IMR-90 (cell line): ENCODE measurements around the gene NALF2. TPM values are rescaled to one million over a fixed set of nuclear protein-coding genes. Genes with fewer than 3 reads are reported as not detected.

Experiments used
- ATAC-seq: fragments of 200-7000 bp; cut with Tn5 transposase; 2 replicates; pipeline ENCODE4 v1.9.1; 2020; ENCODE audit warnings: low read depth, mild to moderate bottlenecking, moderate library complexity
- BruUV-seq: library from RNA; stranded (reverse); fragments of 400-500 nt; replicated peaks from 2 replicates; lab custom pipeline; 2021; lab: Mats Ljungman, UMichigan
- CTCF ChIA-PET: fragments of 300-600 bp; formaldehyde crosslinking; extraction: SDS; loops from one replicate; lab custom pipeline; 2021; ENCODE audit warnings: antibody characterized with exemption; lab: Yijun Ruan, JAX
- POLR2A ChIA-PET: fragments of 300-600 bp; sonication (Branson Sonifier 250); formaldehyde crosslinking; loops from one replicate; lab custom pipeline; 2022; ENCODE audit warnings: antibody characterized with exemption; ENCODE audit not compliant: unreplicated experiment; lab: Charles Lee
- DNase-seq: peaks from one replicate; pipeline ENCODE4 v3.0.0; 2013
- H2AFZ ChIP-seq: replicated peaks from 2 replicates; pipeline ENCODE3; 2013; ENCODE audit warnings: low read length, mild to moderate bottlenecking; ENCODE audit not compliant: poor library complexity
- H2AK5ac ChIP-seq: 2 replicates; pipeline ENCODE4 v1.6.1; 2013; ENCODE audit warnings: low read depth, low read length, inconsistent platforms
- H2AK9ac ChIP-seq: replicated peaks from 2 replicates; pipeline ENCODE3; 2013; ENCODE audit warnings: mild to moderate bottlenecking, low read depth, low read length, moderate library complexity; ENCODE audit not compliant: poor library complexity
- H2BK120ac ChIP-seq: 2 replicates; pipeline ENCODE4 v1.6.1; 2013; ENCODE audit warnings: low read depth, low read length, inconsistent platforms
- H2BK15ac ChIP-seq: 3 replicates; pipeline ENCODE4 v1.6.1; 2013; ENCODE audit warnings: low read depth, low read length, inconsistent platforms
- H2BK20ac ChIP-seq: 2 replicates; pipeline ENCODE4 v1.6.1; 2013; ENCODE audit warnings: low read depth, mild to moderate bottlenecking, inconsistent platforms, low read length, moderate library complexity
- H2BK5ac ChIP-seq: 2 replicates; pipeline ENCODE4 v1.6.1; 2013; ENCODE audit warnings: mild to moderate bottlenecking, low read depth, low read length, inconsistent platforms; ENCODE audit not compliant: poor library complexity, severe bottlenecking
- H3K14ac ChIP-seq: replicated peaks from 2 replicates; pipeline ENCODE4 v1.6.1; 2013; ENCODE audit warnings: low read depth, low read length, inconsistent platforms
- H3K18ac ChIP-seq: 2 replicates; pipeline ENCODE4 v1.6.1; 2013; ENCODE audit warnings: low read depth, low read length, control low read depth
- H3K23ac ChIP-seq: 2 replicates; pipeline ENCODE4 v1.6.1; 2013; ENCODE audit warnings: low read depth, low read length, inconsistent platforms
- H3K27ac ChIP-seq: 2 replicates; pipeline ENCODE4 v1.5.1; 2013; ENCODE audit warnings: mild to moderate bottlenecking, control low read depth, low read length; ENCODE audit not compliant: insufficient read depth
- H3K27me3 ChIP-seq: 2 replicates; pipeline ENCODE4 v1.6.1; 2013; ENCODE audit warnings: low read length; ENCODE audit not compliant: control insufficient read depth, insufficient read depth
- H3K36me3 ChIP-seq: 2 replicates; pipeline ENCODE4 v1.6.1; 2013; ENCODE audit warnings: low read length, mixed read lengths; ENCODE audit not compliant: control insufficient read depth, insufficient read depth
- H3K4ac ChIP-seq: 2 replicates; pipeline ENCODE4 v1.6.1; 2013; ENCODE audit warnings: low read depth, low read length, inconsistent platforms
- H3K4me1 ChIP-seq: 2 replicates; pipeline ENCODE4 v1.6.1; 2013; ENCODE audit warnings: low read length, mixed read lengths; ENCODE audit not compliant: control insufficient read depth, insufficient read depth
- H3K4me2 ChIP-seq: 2 replicates; pipeline ENCODE4 v1.6.1; 2013; ENCODE audit warnings: low read depth, mild to moderate bottlenecking, control low read depth, low read length, moderate library complexity
- H3K4me3 ChIP-seq: 2 replicates; pipeline ENCODE4 v1.5.1; 2013; ENCODE audit warnings: low read depth, mild to moderate bottlenecking, control low read depth, low read length, moderate library complexity; ENCODE audit not compliant: insufficient read depth
- H3K56ac ChIP-seq: 2 replicates; pipeline ENCODE4 v1.6.1; 2013; ENCODE audit warnings: low read length, inconsistent platforms; ENCODE audit not compliant: insufficient read depth; ENCODE audit errors: extremely low read depth
- H3K79me1 ChIP-seq, 2 experiments: 2 replicates each; pipeline ENCODE4 v1.6.1; 2013; ENCODE audit warnings: low read length in 2 of 2, inconsistent platforms in 1 of 2, low read depth in 1 of 2
- H3K9ac ChIP-seq: 2 replicates; pipeline ENCODE4 v1.6.1; 2013; ENCODE audit warnings: low read depth, low read length, control low read depth
- H3K9me1 ChIP-seq: 2 replicates; pipeline ENCODE4 v1.6.1; 2013; ENCODE audit warnings: low read length, inconsistent platforms; ENCODE audit not compliant: insufficient read depth
- H3K9me3 ChIP-seq: 2 replicates; pipeline ENCODE4 v1.6.1; 2013; ENCODE audit warnings: low read length; ENCODE audit not compliant: control insufficient read depth, insufficient read depth
- H4K20me1 ChIP-seq: 2 replicates; pipeline ENCODE4 v1.6.1; 2013; ENCODE audit warnings: low read length, inconsistent platforms; ENCODE audit not compliant: insufficient read depth
- H4K5ac ChIP-seq: 2 replicates; pipeline ENCODE4 v1.6.1; 2013; ENCODE audit warnings: mild to moderate bottlenecking, low read depth, low read length, control low read depth
- H4K8ac ChIP-seq, 2 experiments: 2 replicates each; pipeline ENCODE4 v1.6.1; 2013; ENCODE audit warnings: low read depth in 2 of 2, low read length in 2 of 2, control low read depth in 1 of 2, inconsistent platforms in 1 of 2
- H4K91ac ChIP-seq: 2 replicates; pipeline ENCODE4 v1.6.1; 2013; ENCODE audit warnings: low read depth, low read length, inconsistent platforms; ENCODE audit not compliant: insufficient read depth
- BHLHE40 ChIP-seq: fragments of 150-350 bp; IDR thresholded peaks from 2 replicates; pipeline ENCODE4 v1.6.1; 2016; ENCODE audit warnings: mild to moderate bottlenecking, low read depth, low read length
- CEBPB ChIP-seq: IDR thresholded peaks from 2 replicates; pipeline ENCODE4 v1.6.1; 2012; ENCODE audit warnings: low read depth, low read length, improper control_type of control experiment
- CHD1 ChIP-seq: IDR thresholded peaks from 2 replicates; pipeline ENCODE4 v1.6.1; 2012; ENCODE audit warnings: low read depth, low read length, improper control_type of control experiment
- FOS ChIP-seq: fragments of 150-350 bp; IDR thresholded peaks from 2 replicates; pipeline ENCODE4 v1.6.1; 2016; ENCODE audit warnings: low read depth, low read length
- MAFK ChIP-seq: IDR thresholded peaks from 2 replicates; pipeline ENCODE4 v1.6.1; 2012; ENCODE audit warnings: low read depth, low read length, improper control_type of control experiment
- MAZ ChIP-seq: IDR thresholded peaks from 2 replicates; pipeline ENCODE4 v1.6.1; 2012; ENCODE audit warnings: low read depth, mild to moderate bottlenecking, low read length, improper control_type of control experiment, moderate library complexity, borderline replicate concordance
- MXI1 ChIP-seq: IDR thresholded peaks from 2 replicates; pipeline ENCODE4 v1.6.1; 2012; ENCODE audit warnings: low read depth, mild to moderate bottlenecking, low read length, moderate library complexity, borderline replicate concordance
- NFE2L2 ChIP-seq: fragments of 150-350 bp; IDR thresholded peaks from 2 replicates; pipeline ENCODE4 v1.6.1; 2016; ENCODE audit warnings: low read depth, mild to moderate bottlenecking, low read length
- POLR2A ChIP-seq: IDR thresholded peaks from 2 replicates; pipeline ENCODE4 v1.6.1; 2012; ENCODE audit warnings: mild to moderate bottlenecking, low read depth, low read length
- RAD21 ChIP-seq: IDR thresholded peaks from 2 replicates; pipeline ENCODE4 v1.6.1; 2012; ENCODE audit warnings: low read length, improper control_type of control experiment
- RCOR1 ChIP-seq: IDR thresholded peaks from 2 replicates; pipeline ENCODE4 v1.6.1; 2012; ENCODE audit warnings: mild to moderate bottlenecking, low read length, improper control_type of control experiment; ENCODE audit not compliant: insufficient replicate concordance
- RFX5 ChIP-seq: IDR thresholded peaks from 2 replicates; pipeline ENCODE4 v1.8.0; 2012; ENCODE audit warnings: low read depth, mild to moderate bottlenecking, low read length, moderate library complexity
- SMC3 ChIP-seq: fragments of 150-350 bp; IDR thresholded peaks from 2 replicates; pipeline ENCODE4 v1.6.1; 2016; ENCODE audit warnings: low read depth, mild to moderate bottlenecking, antibody characterized with exemption, low read length, moderate library complexity
- WGBS, 2 experiments: methylation state at CpG; one replicate each; pipeline versions ENCODE4 v1.1.5 to v1.1.7; 2013; ENCODE audit warnings: missing lambda C conversion rate in 2 of 2; ENCODE audit not compliant: insufficient read length in 1 of 2; ENCODE audit errors: extremely low coverage in 2 of 2; 5-methylcytosine and 5-hydroxymethylcytosine counted together
- dilution Hi-C: fragments of 300-500 bp; cut with HindIII; formaldehyde crosslinking; loops from one replicate; pipeline ENCODE4 v1.14.3; 2018; ENCODE audit warnings: low sequenced_read_pairs; ENCODE audit not compliant: unreplicated experiment
- in situ Hi-C: fragments of 300-500 bp; cut with MboI; formaldehyde crosslinking; loops from 3 replicates; pipeline ENCODE4 v1.14.3; 2019; ENCODE audit warnings: low sequenced_read_pairs, inconsistent platforms, mixed read lengths
- intact Hi-C: fragments of 100-400 bp; cut with micrococcal nuclease; formaldehyde crosslinking; loops from 2 replicates; pipeline ENCODE4 v1.10.0; 2022
- polyA plus RNA-seq, 3 experiments: library from polyadenylated mRNA; depleted of rRNA; stranded (reverse); fragments of >200 nt; gene quantifications; 2 replicates each; pipeline ENCODE4 v1.2.3, GENCODE V29; 2012; ENCODE audit warnings: low replicate concordance in 1 of 3
- total RNA-seq: library from RNA; depleted of rRNA; stranded (reverse); fragments of >200 nt; gene quantifications from 2 replicates; pipeline ENCODE4 v1.2.3, GENCODE V29; 2012
- TF ChIP-seq, protein P1 (sequence below): fragments of 150-350 bp; IDR thresholded peaks from 2 replicates; pipeline ENCODE4 v1.6.1; 2016; ENCODE audit warnings: low read depth, mild to moderate bottlenecking, low read length, moderate library complexity, borderline replicate concordance
- TF ChIP-seq, protein P2 (sequence below): conservative IDR thresholded peaks from 2 replicates; pipeline ENCODE4 v1.5.1; 2012; ENCODE audit warnings: mild to moderate bottlenecking, low read depth, low read length, improper control_type of control experiment
- TF ChIP-seq, protein P3 (sequence below): fragments of 150-350 bp; IDR thresholded peaks from 2 replicates; pipeline ENCODE4 v1.6.1; 2017; ENCODE audit warnings: mild to moderate bottlenecking, antibody characterized with exemption, low read length, low read depth

The NALF2 gene
- total and polyA plus RNA-seq, 2 of the 4 experiments (the other 2 are of a cell fraction), result not detected

DNA sequence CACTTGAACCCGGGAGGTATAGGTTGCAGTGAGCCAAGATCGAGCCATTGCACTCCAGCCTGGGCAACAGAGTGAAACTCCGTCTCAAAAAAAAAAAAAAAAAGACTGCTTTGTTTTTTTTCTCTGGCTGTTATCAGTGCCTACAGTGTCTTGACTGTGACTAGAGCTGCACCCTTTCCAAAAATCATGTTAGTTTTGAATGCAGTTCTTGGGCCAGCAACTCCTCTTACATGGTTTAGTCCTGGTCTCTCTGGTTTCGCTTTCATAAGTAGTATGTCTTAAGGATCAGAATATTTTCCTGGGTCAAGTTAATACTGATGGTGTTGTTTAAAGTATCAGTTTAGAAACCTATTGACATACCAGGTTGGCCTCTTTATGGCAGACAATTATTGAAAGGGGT is 34.2 kb upstream of the NALF2 start:
- no peak overlapping the region for H3K18ac ChIP-seq
- H3K56ac ChIP-seq, result no peak overlapping the region
- no peak overlapping the region for H3K9ac ChIP-seq
- CTCF ChIA-PET, result interaction anchor here (0.6 kb wide), 1 partner anchor 193 kb away, joined by 3 read pairs; no protein-coding TSS in a partner anchor
- DNase-seq (no peak), ATAC-seq (no peak)
- no peak overlapping the region for H4K8ac ChIP-seq
- H3K79me1 ChIP-seq, result no peaks in the 10 kb centered on the region
- no peak overlapping the region for H3K14ac ChIP-seq
- H2BK120ac ChIP-seq, result no peak overlapping the region
- H4K91ac ChIP-seq, result no peak overlapping the region
- no peak overlapping the region for H2BK5ac ChIP-seq
- intact Hi-C loops, result no loop called here
- H3K27ac ChIP-seq, result no peak overlapping the region
- 30% methylated on average over 2 of the region's 4 CpGs; no CpG with 5 or more reads in 1 of the 2 experiments for WGBS, 2 experiments
- H3K9me1 ChIP-seq, result no peaks in the 10 kb centered on the region
- H3K23ac ChIP-seq, result no peak overlapping the region
- H3K27me3 ChIP-seq, result no peaks in the 10 kb centered on the region
- no TSS peak for BruUV-seq
- no peaks in the 10 kb centered on the region for H3K4me1 ChIP-seq
- H2AK9ac ChIP-seq, result no peak overlapping the region
- no peak overlapping the region for H3K4ac ChIP-seq
- no peak overlapping the region for H4K5ac ChIP-seq
- no peak overlapping the region for H2AFZ ChIP-seq
- no peak overlapping the region for H3K4me2 ChIP-seq
- H4K20me1 ChIP-seq, result no peaks in the 10 kb centered on the region
- in situ Hi-C loops, result no loop called here
- H3K36me3 ChIP-seq, result no peaks in the 10 kb centered on the region
- H3K9me3 ChIP-seq, result no peaks in the 10 kb centered on the region
- H2BK15ac ChIP-seq, result no peak overlapping the region
- H2AK5ac ChIP-seq, result no peak overlapping the region
- dilution Hi-C loops, result no loop called here
- H2BK20ac ChIP-seq, result no peak overlapping the region
- no peak overlapping the region for H3K4me3 ChIP-seq
- TF ChIP-seq MXI1 (no peak), CEBPB (no peak), SMC3 (no peak), FOS (no peak), POLR2A (no peak), MAZ (no peak), NFE2L2 (no peak), CHD1 (no peak), BHLHE40 (no peak), RFX5 (no peak), MAFK (no peak), RAD21 (no peak), RCOR1 (no peak)
- TF ChIP-seq, protein P1, sequence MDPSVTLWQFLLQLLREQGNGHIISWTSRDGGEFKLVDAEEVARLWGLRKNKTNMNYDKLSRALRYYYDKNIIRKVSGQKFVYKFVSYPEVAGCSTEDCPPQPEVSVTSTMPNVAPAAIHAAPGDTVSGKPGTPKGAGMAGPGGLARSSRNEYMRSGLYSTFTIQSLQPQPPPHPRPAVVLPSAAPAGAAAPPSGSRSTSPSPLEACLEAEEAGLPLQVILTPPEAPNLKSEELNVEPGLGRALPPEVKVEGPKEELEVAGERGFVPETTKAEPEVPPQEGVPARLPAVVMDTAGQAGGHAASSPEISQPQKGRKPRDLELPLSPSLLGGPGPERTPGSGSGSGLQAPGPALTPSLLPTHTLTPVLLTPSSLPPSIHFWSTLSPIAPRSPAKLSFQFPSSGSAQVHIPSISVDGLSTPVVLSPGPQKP, result no peak
- TF ChIP-seq, protein P2, sequence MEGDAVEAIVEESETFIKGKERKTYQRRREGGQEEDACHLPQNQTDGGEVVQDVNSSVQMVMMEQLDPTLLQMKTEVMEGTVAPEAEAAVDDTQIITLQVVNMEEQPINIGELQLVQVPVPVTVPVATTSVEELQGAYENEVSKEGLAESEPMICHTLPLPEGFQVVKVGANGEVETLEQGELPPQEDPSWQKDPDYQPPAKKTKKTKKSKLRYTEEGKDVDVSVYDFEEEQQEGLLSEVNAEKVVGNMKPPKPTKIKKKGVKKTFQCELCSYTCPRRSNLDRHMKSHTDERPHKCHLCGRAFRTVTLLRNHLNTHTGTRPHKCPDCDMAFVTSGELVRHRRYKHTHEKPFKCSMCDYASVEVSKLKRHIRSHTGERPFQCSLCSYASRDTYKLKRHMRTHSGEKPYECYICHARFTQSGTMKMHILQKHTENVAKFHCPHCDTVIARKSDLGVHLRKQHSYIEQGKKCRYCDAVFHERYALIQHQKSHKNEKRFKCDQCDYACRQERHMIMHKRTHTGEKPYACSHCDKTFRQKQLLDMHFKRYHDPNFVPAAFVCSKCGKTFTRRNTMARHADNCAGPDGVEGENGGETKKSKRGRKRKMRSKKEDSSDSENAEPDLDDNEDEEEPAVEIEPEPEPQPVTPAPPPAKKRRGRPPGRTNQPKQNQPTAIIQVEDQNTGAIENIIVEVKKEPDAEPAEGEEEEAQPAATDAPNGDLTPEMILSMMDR, result no peak
- TF ChIP-seq, protein P3, sequence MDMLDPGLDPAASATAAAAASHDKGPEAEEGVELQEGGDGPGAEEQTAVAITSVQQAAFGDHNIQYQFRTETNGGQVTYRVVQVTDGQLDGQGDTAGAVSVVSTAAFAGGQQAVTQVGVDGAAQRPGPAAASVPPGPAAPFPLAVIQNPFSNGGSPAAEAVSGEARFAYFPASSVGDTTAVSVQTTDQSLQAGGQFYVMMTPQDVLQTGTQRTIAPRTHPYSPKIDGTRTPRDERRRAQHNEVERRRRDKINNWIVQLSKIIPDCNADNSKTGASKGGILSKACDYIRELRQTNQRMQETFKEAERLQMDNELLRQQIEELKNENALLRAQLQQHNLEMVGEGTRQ, result no peak
- POLR2A ChIA-PET, result no interaction called here
